Common myeloid progenitor, CD34-positive (primary cell): ENCODE measurements around the gene DAPK2.

Experiments
- CTCF ChIA-PET: fragments of 350-600 bp; sonication (Branson Sonifier 250); formaldehyde crosslinking; loops from one replicate; lab custom pipeline; 2021; ENCODE audit warnings: antibody characterized with exemption; lab: Charles Lee
- POLR2A ChIA-PET: fragments of 350-600 bp; sonication (Branson Sonifier 250); formaldehyde crosslinking; loops from one replicate; lab custom pipeline; 2021; ENCODE audit warnings: antibody characterized with exemption; lab: Charles Lee
- DNase-seq, 3 donors: peaks; one replicate each; pipeline versions ENCODE4 v3.0.0 to v3.0.0-alpha.2; 2013
- H3K27ac ChIP-seq, 2 experiments: 1 replicate in 1 of 2; 2 replicates in 1 of 2; pipeline ENCODE4 v1.7.0; 2013; ENCODE audit warnings: inconsistent platforms in 2 of 2, low read length in 2 of 2, mild to moderate bottlenecking in 2 of 2, low read depth in 1 of 2, moderate library complexity in 1 of 2; ENCODE audit not compliant: severe bottlenecking in 2 of 2, insufficient read depth in 1 of 2, poor library complexity in 1 of 2
- H3K27me3 ChIP-seq, 5 experiments: replicated peaks in 2 of 5; 1 replicate in 3 of 5; 2 replicates in 2 of 5; pipeline versions ENCODE4 v1.6.1 to v1.7.0; 2013; ENCODE audit warnings: low read length in 4 of 5, mild to moderate bottlenecking in 2 of 5, moderate library complexity in 2 of 5, inconsistent platforms in 1 of 5; ENCODE audit not compliant: insufficient read depth in 5 of 5, control insufficient read depth in 4 of 5
- H3K36me3 ChIP-seq, 4 experiments: 1 replicate in 2 of 4; 2 replicates in 2 of 4; pipeline versions ENCODE4 v1.6.1 to v1.7.0; 2013; ENCODE audit warnings: low read length in 3 of 4, control low read depth in 1 of 4, mild to moderate bottlenecking in 1 of 4; ENCODE audit not compliant: control insufficient read depth in 4 of 4, insufficient read depth in 4 of 4
- H3K4me1 ChIP-seq, 4 experiments: 1 replicate in 3 of 4; 2 replicates in 1 of 4; pipeline versions ENCODE4 v1.6.1 to v1.7.1; 2013; ENCODE audit warnings: low read length in 3 of 4, mild to moderate bottlenecking in 3 of 4, control low read depth in 1 of 4, inconsistent platforms in 1 of 4, moderate library complexity in 1 of 4; ENCODE audit not compliant: control insufficient read depth in 4 of 4, insufficient read depth in 4 of 4; ENCODE audit errors: control extremely low read depth in 1 of 4
- H3K4me3 ChIP-seq, 7 experiments: 1 replicate in 4 of 7; 2 replicates in 3 of 7; pipeline versions ENCODE4 v1.5.1 to v1.7.0; 2013; ENCODE audit warnings: mild to moderate bottlenecking in 7 of 7, low read length in 6 of 7, moderate library complexity in 6 of 7, inconsistent platforms in 2 of 7, low read depth in 2 of 7, control low read depth in 1 of 7; ENCODE audit not compliant: insufficient read depth in 4 of 7, control insufficient read depth in 1 of 7; ENCODE audit errors: extremely low read depth in 1 of 7
- H3K9me3 ChIP-seq, 5 experiments: 1 replicate in 4 of 5; 2 replicates in 1 of 5; pipeline versions ENCODE4 v1.6.1 to v1.7.1; 2013; ENCODE audit warnings: low read length in 4 of 5, mild to moderate bottlenecking in 2 of 5, inconsistent platforms in 1 of 5, low read depth in 1 of 5, moderate library complexity in 1 of 5; ENCODE audit not compliant: control insufficient read depth in 4 of 5, insufficient read depth in 2 of 5; ENCODE audit errors: control extremely low read depth in 1 of 5
- WGBS: methylation state at CpG from one replicate; pipeline ENCODE4 v1.1.5; 2013; ENCODE audit not compliant: insufficient coverage; 5-methylcytosine and 5-hydroxymethylcytosine counted together

The DAPK2 gene

GRCh38 chr15:63997715-63998442, 48.4 kb downstream of the DAPK2 start:
- H3K4me3 ChIP-seq: no peak overlapping the region
- ChIA-PET POLR2A (no interaction called here), CTCF (interaction anchor here (1.0 to 1.1 kb wide), 2 partner anchors 24 to 70 kb away, joined by 3 to 4 read pairs; no protein-coding TSS in a partner anchor)
- WGBS: 97% methylated on average over 4 of the region's 4 CpGs
- peaks cover 5 to 36% (median 34%) of the 10 kb centered on the region in 4 experiments for H3K4me1 ChIP-seq
- H3K27ac ChIP-seq: no peak overlapping the region
- H3K36me3 ChIP-seq: no peaks in the 10 kb centered on the region
- no peaks in the 10 kb centered on the region for H3K27me3 ChIP-seq
- H3K9me3 ChIP-seq: no peaks in the 10 kb centered on the region
- no peak for DNase-seq

- ChIA-PET POLR2A (no interaction called here), CTCF (interaction anchor here (0.9 to 1.1 kb wide), 2 partner anchors 14 to 25 kb away, joined by 3 read pairs; no protein-coding TSS in a partner anchor)
- no peak for DNase-seq
These were observed 49.4 kb downstream of the DAPK2 start for GRCh38 chr15:63996794-63997357.

GRCh38 chr15:63995789-63996188, 50.5 kb downstream of the DAPK2 start:
- Histone ChIP-seq H3K4me1 (peaks cover 18 to 42% (median 38%) of the 10 kb centered on the region in 4 experiments), H3K27ac (no peak overlapping the region), H3K27me3 (no peaks in the 10 kb centered on the region), H3K36me3 (no peaks in the 10 kb centered on the region), H3K9me3 (no peaks in the 10 kb centered on the region), H3K4me3 (no peak overlapping the region)
- 100% methylated on average over 1 of the region's 1 CpG for WGBS
- ChIA-PET POLR2A (interaction anchor here (1.4 kb wide), 1 partner anchor 9 kb away, joined by 4 read pairs; no protein-coding TSS in a partner anchor), CTCF (interaction anchor here (0.8 kb wide), 1 partner anchor 15 kb away, joined by 3 read pairs; no protein-coding TSS in a partner anchor)
- no peak for DNase-seq

More at GRCh38 chr15:63996794-63997357, 49.4 kb downstream of the DAPK2 start:
- Histone ChIP-seq H3K27me3 (no peaks in the 10 kb centered on the region), H3K27ac (no peak overlapping the region), H3K36me3 (no peaks in the 10 kb centered on the region), H3K4me3 (no peak overlapping the region), H3K4me1 (peaks cover 9 to 41% (median 36%) of the 10 kb centered on the region in 4 experiments), H3K9me3 (no peaks in the 10 kb centered on the region)
- WGBS: 100% methylated on average over 1 of the region's 4 CpGs

- Histone ChIP-seq H3K9me3 (no peaks in the 10 kb centered on the region), H3K36me3 (no peaks in the 10 kb centered on the region), H3K27me3 (no peaks in the 10 kb centered on the region), H3K27ac (no peak overlapping the region), H3K4me3 (no peak overlapping the region), H3K4me1 (peaks cover 14 to 32% (median 29%) of the 10 kb centered on the region in 4 experiments)
- CTCF ChIA-PET: interaction anchor here (0.7 kb wide), 1 partner anchor 18 kb away, joined by 3 read pairs; no protein-coding TSS in a partner anchor
- WGBS: no CpG with 5 or more reads among the region's 4 CpGs
- DNase-seq: no peak
- POLR2A ChIA-PET: no interaction called here
These were observed 52.1 kb downstream of the DAPK2 start for GRCh38 chr15:63994073-63994600.

GRCh38 chr15:63992300-63992699, 54.0 kb downstream of the DAPK2 start:
- Histone ChIP-seq H3K27me3 (no peaks in the 10 kb centered on the region), H3K4me3 (no peak overlapping the region), H3K27ac (no peak overlapping the region), H3K4me1 (peaks cover 17 to 31% (median 26%) of the 10 kb centered on the region in 4 experiments), H3K36me3 (no peaks in the 10 kb centered on the region), H3K9me3 (no peaks in the 10 kb centered on the region)
- ChIA-PET POLR2A (no interaction called here), CTCF (interaction anchor here (1.4 to 2.2 kb wide), 5 partner anchors 9 to 54 kb away, joined by 3 to 9 read pairs (median 5); partner anchors contain the start of gene DAPK2)
- DNase-seq: no peak
- no CpG with 5 or more reads among the region's 1 CpG for WGBS

GRCh38 chr15:63991706-63992105, 54.6 kb downstream of the DAPK2 start:
- Histone ChIP-seq H3K4me3 (no peak overlapping the region), H3K27me3 (no peaks in the 10 kb centered on the region), H3K4me1 (peaks cover 21 to 36% (median 32%) of the 10 kb centered on the region in 4 experiments), H3K36me3 (no peaks in the 10 kb centered on the region), H3K27ac (no peak overlapping the region), H3K9me3 (no peaks in the 10 kb centered on the region)
- ChIA-PET CTCF (interaction anchor here (1.4 to 2.2 kb wide), 6 partner anchors 8 to 55 kb away, joined by 3 to 9 read pairs (median 4); partner anchors contain the start of gene DAPK2), POLR2A (no interaction called here)
- DNase-seq: no peak
- WGBS: 82% methylated on average over 2 of the region's 3 CpGs
